Hematopoietic multipotent progenitor cell treated with erythropoietin and hydrocortisone succinate and interleukin-3 and kit ligand, for 4 days (in vitro differentiated cells): ENCODE measurements around the gene MLST8.
"Not testable (repeated sequence)": the region's sequence is repeated elsewhere in the genome, so short reads cannot be mapped to it uniquely, and the experiment has no call there.

ENCODE experiments used
- DNase-seq: peaks from one replicate; pipeline ENCODE4 v3.0.0-alpha.2; 2015

MLST8 gene

GRCh38 chr16:2250652-2251295 lies 45.5 kb downstream of the MLST8 start:
- peak; percentile 62 for DNase-seq

GRCh38 chr16:2251296-2252111 lies 46.2 kb downstream of the MLST8 start, which contains the start of gene ECI1:
Gene ECI1, minus strand, starts transcription at chr16:2251587. Its CDS starts 21 bp downstream, at chr16:2251566.
- DNase-seq, result peak; percentile 98

GRCh38 chr16:2252806-2253148 lies 47.5 kb downstream of the MLST8 start:
- DNase-seq, result no peak

- DNase-seq, result no peak
These were observed 48.0 kb downstream of the MLST8 start for GRCh38 chr16:2253293-2253692.

GRCh38 chr16:2256531-2257140 lies 51.4 kb downstream of the MLST8 start:
- no peak for DNase-seq

- DNase-seq, result no peak
These were observed 52.5 kb downstream of the MLST8 start for GRCh38 chr16:2257726-2258125.

GRCh38 chr16:2258530-2258929 lies 53.3 kb downstream of the MLST8 start:
- DNase-seq, result not testable (repeated sequence)
